ENCODE measurements around the gene HBG1.

DNA sequence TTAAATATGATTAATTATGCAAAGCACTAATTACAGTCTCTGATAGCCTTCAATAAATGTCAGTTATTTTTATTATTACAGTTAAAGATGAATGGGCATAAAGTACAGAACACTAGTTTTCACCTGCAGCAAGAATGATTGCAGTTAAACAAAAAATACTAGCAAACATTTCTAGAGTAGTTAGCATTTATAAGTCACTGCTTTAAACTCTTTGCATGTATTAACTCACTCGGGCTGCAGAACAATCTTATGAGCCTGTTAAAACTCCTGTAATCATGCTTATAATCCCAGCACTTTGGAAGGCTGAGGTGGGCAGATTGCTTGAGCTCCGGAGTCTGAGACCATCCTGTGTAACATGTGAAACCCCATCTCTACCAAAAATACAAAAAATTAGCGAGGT is 37.2 kb upstream of the HBG1 start:
- no peak for TF ChIP-seq EGR1 (IDR thresholded peaks at IDR 0.05)
- TF ChIP-seq, protein P1, sequence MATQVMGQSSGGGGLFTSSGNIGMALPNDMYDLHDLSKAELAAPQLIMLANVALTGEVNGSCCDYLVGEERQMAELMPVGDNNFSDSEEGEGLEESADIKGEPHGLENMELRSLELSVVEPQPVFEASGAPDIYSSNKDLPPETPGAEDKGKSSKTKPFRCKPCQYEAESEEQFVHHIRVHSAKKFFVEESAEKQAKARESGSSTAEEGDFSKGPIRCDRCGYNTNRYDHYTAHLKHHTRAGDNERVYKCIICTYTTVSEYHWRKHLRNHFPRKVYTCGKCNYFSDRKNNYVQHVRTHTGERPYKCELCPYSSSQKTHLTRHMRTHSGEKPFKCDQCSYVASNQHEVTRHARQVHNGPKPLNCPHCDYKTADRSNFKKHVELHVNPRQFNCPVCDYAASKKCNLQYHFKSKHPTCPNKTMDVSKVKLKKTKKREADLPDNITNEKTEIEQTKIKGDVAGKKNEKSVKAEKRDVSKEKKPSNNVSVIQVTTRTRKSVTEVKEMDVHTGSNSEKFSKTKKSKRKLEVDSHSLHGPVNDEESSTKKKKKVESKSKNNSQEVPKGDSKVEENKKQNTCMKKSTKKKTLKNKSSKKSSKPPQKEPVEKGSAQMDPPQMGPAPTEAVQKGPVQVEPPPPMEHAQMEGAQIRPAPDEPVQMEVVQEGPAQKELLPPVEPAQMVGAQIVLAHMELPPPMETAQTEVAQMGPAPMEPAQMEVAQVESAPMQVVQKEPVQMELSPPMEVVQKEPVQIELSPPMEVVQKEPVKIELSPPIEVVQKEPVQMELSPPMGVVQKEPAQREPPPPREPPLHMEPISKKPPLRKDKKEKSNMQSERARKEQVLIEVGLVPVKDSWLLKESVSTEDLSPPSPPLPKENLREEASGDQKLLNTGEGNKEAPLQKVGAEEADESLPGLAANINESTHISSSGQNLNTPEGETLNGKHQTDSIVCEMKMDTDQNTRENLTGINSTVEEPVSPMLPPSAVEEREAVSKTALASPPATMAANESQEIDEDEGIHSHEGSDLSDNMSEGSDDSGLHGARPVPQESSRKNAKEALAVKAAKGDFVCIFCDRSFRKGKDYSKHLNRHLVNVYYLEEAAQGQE (IDR thresholded peaks at IDR 0.05; ENCODE audit: low read depth), result no peak
- TF ChIP-seq, protein P2, sequence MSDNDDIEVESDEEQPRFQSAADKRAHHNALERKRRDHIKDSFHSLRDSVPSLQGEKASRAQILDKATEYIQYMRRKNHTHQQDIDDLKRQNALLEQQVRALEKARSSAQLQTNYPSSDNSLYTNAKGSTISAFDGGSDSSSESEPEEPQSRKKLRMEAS (IDR thresholded peaks at IDR 0.05), result no peak
- TF ChIP-seq EP300 (IDR thresholded peaks at IDR 0.05; ENCODE audit: borderline replicate concordance), result no peak
- TF ChIP-seq ZBTB7A (IDR thresholded peaks at IDR 0.05; ENCODE audit: low read depth), result no peak
- TF ChIP-seq RAD21 (IDR thresholded peaks at IDR 0.05; ENCODE audit: low read depth), result no peak
- no peak for TF ChIP-seq YY1 (IDR thresholded peaks at IDR 0.05; ENCODE audit: low read depth)
- no peak for TF ChIP-seq TCF12 (IDR thresholded peaks at IDR 0.05; ENCODE audit: low read depth)
- TF ChIP-seq CEBPB (IDR thresholded peaks at IDR 0.05), result no peak
- TF ChIP-seq, protein P3, sequence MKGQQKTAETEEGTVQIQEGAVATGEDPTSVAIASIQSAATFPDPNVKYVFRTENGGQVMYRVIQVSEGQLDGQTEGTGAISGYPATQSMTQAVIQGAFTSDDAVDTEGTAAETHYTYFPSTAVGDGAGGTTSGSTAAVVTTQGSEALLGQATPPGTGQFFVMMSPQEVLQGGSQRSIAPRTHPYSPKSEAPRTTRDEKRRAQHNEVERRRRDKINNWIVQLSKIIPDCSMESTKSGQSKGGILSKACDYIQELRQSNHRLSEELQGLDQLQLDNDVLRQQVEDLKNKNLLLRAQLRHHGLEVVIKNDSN (IDR thresholded peaks at IDR 0.05), result no peak
- TF ChIP-seq TAF1 (IDR thresholded peaks at IDR 0.05; ENCODE audit: low read depth), result no peak
- TF ChIP-seq FOXM1 (IDR thresholded peaks at IDR 0.05; ENCODE audit: borderline replicate concordance, low read depth), result no peak
- TF ChIP-seq CREB1 (IDR thresholded peaks at IDR 0.05; ENCODE audit: low read depth), result no peak
